Measurements from ENCODE around the gene SENP7.

- TF ChIP-seq SPI1 (IDR thresholded peaks at IDR 0.05; ENCODE audit: low read depth, low read length) (no peak), POLR2A (IDR thresholded peaks at IDR 0.05; ENCODE audit: low read depth, low read length) (no peak), POLR2AphosphoS5 (IDR thresholded peaks at IDR 0.05; ENCODE audit: low read depth, low read length) (no peak)
Measured at GRCh38 chr3:101532783-101533602, 20.0 kb upstream of the SENP7 start.
